ENCODE results near the gene SOBP.

SOBP gene

DNA sequence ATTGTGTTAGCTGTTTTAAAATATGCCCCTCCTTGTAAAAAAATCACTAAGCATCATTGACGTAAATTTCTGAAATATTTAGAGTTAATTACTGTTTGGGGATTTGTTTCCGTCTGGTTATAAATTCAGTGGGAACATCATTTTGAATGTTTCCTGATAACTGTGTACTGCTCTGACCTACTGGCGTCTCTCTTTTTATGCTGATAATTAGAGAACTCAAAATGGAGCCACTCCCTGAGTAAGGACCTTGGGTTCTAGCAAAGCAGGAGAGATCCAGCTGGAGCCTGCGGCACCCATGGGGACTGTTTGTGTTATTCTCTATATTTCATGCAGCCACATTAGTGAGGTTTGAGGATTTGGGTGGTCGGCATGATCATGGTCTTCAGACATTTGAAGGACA is 124.9 kb downstream of the SOBP start:
- H3K4me3 ChIP-seq (ENCODE audit: control insufficient read depth, low read depth, low read length) = no peak overlapping the region
- DNase-seq (ENCODE audit: low read depth) = no peak
- TF ChIP-seq CTCF (conservative IDR thresholded peaks at IDR 0.05; ENCODE audit: control insufficient read depth, insufficient read depth, low read depth, low read length) = no peak

DNA sequence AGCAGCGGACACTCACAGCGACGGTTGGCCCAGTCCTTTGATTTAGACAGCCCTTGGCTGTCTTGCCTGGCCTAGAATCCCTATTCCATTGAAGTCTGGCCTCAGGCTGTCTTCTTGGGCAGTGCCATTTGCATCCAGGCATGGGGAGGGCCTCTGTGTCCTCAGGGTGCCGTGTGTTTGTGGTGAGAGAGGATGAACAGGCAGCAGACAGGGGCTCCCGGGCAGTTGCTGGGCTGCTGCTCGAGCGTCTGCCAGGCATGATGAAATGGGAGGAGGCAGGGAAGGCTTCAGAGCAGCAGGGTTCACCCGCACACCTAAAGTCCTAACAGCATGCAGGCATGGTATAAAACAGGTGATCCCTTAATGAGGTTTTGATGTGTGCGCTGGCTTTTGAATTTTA is 126.9 kb downstream of the SOBP start:
- DNase-seq (ENCODE audit: low read depth) = no peak
- no peak for TF ChIP-seq CTCF (conservative IDR thresholded peaks at IDR 0.05; ENCODE audit: control insufficient read depth, insufficient read depth, low read depth, low read length)
- no peak overlapping the region for H3K4me3 ChIP-seq (ENCODE audit: control insufficient read depth, low read depth, low read length)

GRCh38 chr6:107617341-107617932 is 127.5 kb downstream of the SOBP start:
- DNase-seq (ENCODE audit: low read depth) = no peak
- no peak for TF ChIP-seq CTCF (conservative IDR thresholded peaks at IDR 0.05; ENCODE audit: control insufficient read depth, insufficient read depth, low read depth, low read length)
- no peak overlapping the region for H3K4me3 ChIP-seq (ENCODE audit: control insufficient read depth, low read depth, low read length)

DNA sequence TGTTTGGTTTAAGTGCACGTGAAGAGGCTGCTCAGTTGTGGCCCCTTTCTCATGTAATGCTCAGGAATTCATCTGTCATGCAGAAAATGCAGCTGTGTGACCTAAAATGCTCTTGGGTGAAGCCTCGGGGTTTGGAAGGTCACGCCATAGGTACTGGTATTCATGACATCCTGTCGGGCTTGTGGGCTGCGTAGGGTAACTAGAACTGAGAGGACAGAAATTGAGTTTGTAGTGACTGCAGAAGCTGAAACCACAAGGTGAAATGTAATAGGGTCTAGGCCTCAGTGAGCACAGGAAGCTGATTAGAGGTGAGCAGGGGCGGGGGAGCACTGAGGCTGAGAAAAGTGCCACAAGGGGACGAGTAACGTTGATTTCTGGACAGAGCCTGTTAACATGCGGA is 128.8 kb downstream of the SOBP start:
- TF ChIP-seq CTCF (conservative IDR thresholded peaks at IDR 0.05; ENCODE audit: control insufficient read depth, insufficient read depth, low read depth, low read length) = no peak
- no peak overlapping the region for H3K4me3 ChIP-seq (ENCODE audit: control insufficient read depth, low read depth, low read length)
- no peak for DNase-seq (ENCODE audit: low read depth)

- TF ChIP-seq CTCF (conservative IDR thresholded peaks at IDR 0.05; ENCODE audit: control insufficient read depth, insufficient read depth, low read depth, low read length) = no peak
- no peak overlapping the region for H3K4me3 ChIP-seq (ENCODE audit: control insufficient read depth, low read depth, low read length)
- peak; percentile 32 for DNase-seq (ENCODE audit: low read depth)
These were observed 130.8 kb downstream of the SOBP start for GRCh38 chr6:107620732-107621131.

- no peak for TF ChIP-seq CTCF (conservative IDR thresholded peaks at IDR 0.05; ENCODE audit: control insufficient read depth, insufficient read depth, low read depth, low read length)
- no peak for DNase-seq (ENCODE audit: low read depth)
- no peak overlapping the region for H3K4me3 ChIP-seq (ENCODE audit: control insufficient read depth, low read depth, low read length)
These were observed 131.5 kb downstream of the SOBP start for GRCh38 chr6:107621229-107621937.
